Mesenchymal stem cell (in vitro differentiated cells and primary cell): Measurements from ENCODE around the gene AVEN.

Experiments
- DNase-seq: peaks from one replicate; pipeline ENCODE4 v3.0.0-alpha.2; 2013
- H2AFZ ChIP-seq: one replicate; pipeline ENCODE4 v1.6.1; 2013; ENCODE audit warnings: low read depth, mild to moderate bottlenecking, control low read depth, inconsistent platforms, low read length, moderate library complexity
- H2AK5ac ChIP-seq: 2 replicates; pipeline ENCODE4 v1.6.1; 2013; ENCODE audit warnings: low read length, moderate library complexity, mild to moderate bottlenecking, inconsistent platforms; ENCODE audit not compliant: severe bottlenecking
- H2BK120ac ChIP-seq: one replicate; pipeline ENCODE4 v1.6.1; 2013; ENCODE audit warnings: low read depth, mild to moderate bottlenecking, inconsistent platforms, low read length, moderate library complexity
- H2BK12ac ChIP-seq, 2 experiments: one replicate each; pipeline ENCODE4 v1.6.1; 2013; ENCODE audit warnings: inconsistent platforms in 2 of 2, low read length in 2 of 2, mild to moderate bottlenecking in 2 of 2, moderate library complexity in 2 of 2, control low read depth in 1 of 2
- H2BK15ac ChIP-seq: one replicate; pipeline ENCODE4 v1.6.1; 2013; ENCODE audit warnings: mild to moderate bottlenecking, low read depth, inconsistent platforms; ENCODE audit not compliant: poor library complexity, severe bottlenecking
- H2BK5ac ChIP-seq: 2 replicates; pipeline ENCODE4 v1.6.1; 2013; ENCODE audit warnings: low read depth, mild to moderate bottlenecking, low read length, control low read depth, inconsistent platforms; ENCODE audit not compliant: poor library complexity, severe bottlenecking
- H3K14ac ChIP-seq, 2 experiments: one replicate each; pipeline ENCODE4 v1.6.1; 2013; ENCODE audit warnings: inconsistent platforms in 2 of 2, low read length in 2 of 2, control low read depth in 1 of 2, mild to moderate bottlenecking in 1 of 2, moderate library complexity in 1 of 2
- H3K18ac ChIP-seq, 2 experiments: one replicate each; pipeline ENCODE4 v1.6.1; 2013; ENCODE audit warnings: inconsistent platforms in 2 of 2, low read length in 2 of 2, control low read depth in 1 of 2, low read depth in 1 of 2, mild to moderate bottlenecking in 1 of 2
- H3K23ac ChIP-seq, 2 experiments: one replicate each; pipeline ENCODE4 v1.6.1; 2013; ENCODE audit warnings: inconsistent platforms in 2 of 2, low read length in 2 of 2, mild to moderate bottlenecking in 2 of 2, moderate library complexity in 2 of 2, control low read depth in 1 of 2
- H3K27ac ChIP-seq: 2 replicates; pipeline ENCODE4 v1.5.1; 2013; ENCODE audit warnings: mild to moderate bottlenecking, moderate library complexity, low read length, control low read depth, inconsistent platforms; ENCODE audit not compliant: poor library complexity, severe bottlenecking
- H3K27me3 ChIP-seq, 2 experiments: 2 replicates each; pipeline versions ENCODE4 v1.6.1 to v1.7.0; 2013; ENCODE audit warnings: low read length in 2 of 2, mild to moderate bottlenecking in 2 of 2, moderate library complexity in 2 of 2, control low read depth in 1 of 2, inconsistent platforms in 1 of 2; ENCODE audit not compliant: control insufficient read depth in 1 of 2, insufficient read depth in 1 of 2
- H3K36me3 ChIP-seq, 2 experiments: 2 replicates each; pipeline versions ENCODE4 v1.6.1 to v1.7.0; 2013; ENCODE audit warnings: low read length in 2 of 2, control low read depth in 1 of 2, inconsistent platforms in 1 of 2, low read depth in 1 of 2, mild to moderate bottlenecking in 1 of 2; ENCODE audit not compliant: insufficient read depth in 2 of 2, control insufficient read depth in 1 of 2
- H3K4ac ChIP-seq, 2 experiments: one replicate each; pipeline ENCODE4 v1.6.1; 2013; ENCODE audit warnings: inconsistent platforms in 2 of 2, low read length in 2 of 2, mild to moderate bottlenecking in 2 of 2, moderate library complexity in 2 of 2, control low read depth in 1 of 2, low read depth in 1 of 2
- H3K4me1 ChIP-seq: 2 replicates; pipeline ENCODE4 v1.6.1; 2013; ENCODE audit warnings: low read depth, low read length, control low read depth; ENCODE audit not compliant: control insufficient read depth, insufficient read depth
- H3K4me2 ChIP-seq: 2 replicates; pipeline ENCODE4 v1.6.1; 2013; ENCODE audit warnings: low read length, mild to moderate bottlenecking, inconsistent platforms; ENCODE audit not compliant: poor library complexity, severe bottlenecking
- H3K4me3 ChIP-seq, 2 experiments: 2 replicates each; pipeline versions ENCODE4 v1.5.1 to v1.7.0; 2013; ENCODE audit warnings: low read length in 2 of 2, mild to moderate bottlenecking in 2 of 2, control low read depth in 1 of 2, low read depth in 1 of 2; ENCODE audit not compliant: insufficient read depth in 1 of 2
- H3K79me1 ChIP-seq: replicated peaks from 2 replicates; pipeline ENCODE4 v1.6.1; 2013; ENCODE audit warnings: mild to moderate bottlenecking, control low read depth, low read length, inconsistent platforms; ENCODE audit not compliant: poor library complexity, severe bottlenecking
- H3K9ac ChIP-seq: 2 replicates; pipeline ENCODE4 v1.7.0; 2013; ENCODE audit warnings: mild to moderate bottlenecking, low read length, moderate library complexity
- H3K9me3 ChIP-seq: 2 replicates; pipeline ENCODE4 v1.7.0; 2013; ENCODE audit warnings: mild to moderate bottlenecking, low read length; ENCODE audit not compliant: control insufficient read depth
- H4K8ac ChIP-seq: one replicate; pipeline ENCODE4 v1.6.1; 2013; ENCODE audit warnings: inconsistent platforms, mild to moderate bottlenecking, low read length, moderate library complexity
- H4K91ac ChIP-seq: one replicate; pipeline ENCODE4 v1.6.1; 2013; ENCODE audit warnings: mild to moderate bottlenecking, low read length, inconsistent platforms
- WGBS: methylation state at CpG from one replicate; pipeline ENCODE4 v1.1.7; 2013; ENCODE audit warnings: mixed read lengths; 5-methylcytosine and 5-hydroxymethylcytosine counted together

AVEN gene

GRCh38 chr15:33960549-33960935, 78.5 kb downstream of the AVEN start:
- no peak overlapping the region for H3K9ac ChIP-seq
- H3K4me3 ChIP-seq: no peak overlapping the region
- H4K8ac ChIP-seq: no peak overlapping the region
- no peak overlapping the region for H3K14ac ChIP-seq
- H2BK120ac ChIP-seq: no peak overlapping the region
- H2AFZ ChIP-seq: no peak overlapping the region
- 98% methylated on average over 3 of the region's 3 CpGs for WGBS
- H3K79me1 ChIP-seq: peaks cover 18% of the 10 kb centered on the region
- no peak overlapping the region for H2BK15ac ChIP-seq
- H4K91ac ChIP-seq: no peak overlapping the region
- no peak overlapping the region for H3K4me2 ChIP-seq
- H3K9me3 ChIP-seq: no peaks in the 10 kb centered on the region
- H3K4ac ChIP-seq: no peak overlapping the region
- H3K23ac ChIP-seq: no peak overlapping the region
- no peak overlapping the region for H2AK5ac ChIP-seq
- peaks cover 2% of the 10 kb centered on the region for H3K4me1 ChIP-seq
- H2BK12ac ChIP-seq: no peak overlapping the region
- H3K27ac ChIP-seq: no peak overlapping the region
- no peaks in the 10 kb centered on the region for H3K36me3 ChIP-seq
- no peaks in the 10 kb centered on the region for H3K27me3 ChIP-seq
- H3K18ac ChIP-seq: no peak overlapping the region
- no peak for DNase-seq
- H2BK5ac ChIP-seq: no peak overlapping the region

- no peak overlapping the region for H4K8ac ChIP-seq
- H3K9ac ChIP-seq: no peak overlapping the region
- peaks cover 2% of the 10 kb centered on the region for H3K4me1 ChIP-seq
- WGBS: 94% methylated on average over 3 of the region's 7 CpGs
- no peak overlapping the region for H3K18ac ChIP-seq
- H2BK15ac ChIP-seq: no peak overlapping the region
- H3K4me2 ChIP-seq: no peak overlapping the region
- no peak overlapping the region for H2AFZ ChIP-seq
- no peaks in the 10 kb centered on the region for H3K36me3 ChIP-seq
- H3K27me3 ChIP-seq: no peaks in the 10 kb centered on the region
- no peaks in the 10 kb centered on the region for H3K9me3 ChIP-seq
- no peak overlapping the region for H4K91ac ChIP-seq
- no peak overlapping the region for H3K23ac ChIP-seq
- H2BK120ac ChIP-seq: no peak overlapping the region
- H3K4me3 ChIP-seq: no peak overlapping the region
- H3K14ac ChIP-seq: no peak overlapping the region
- H3K79me1 ChIP-seq: peaks cover 18% of the 10 kb centered on the region
- DNase-seq: no peak
- no peak overlapping the region for H2AK5ac ChIP-seq
- no peak overlapping the region for H2BK5ac ChIP-seq
- H3K27ac ChIP-seq: no peak overlapping the region
- no peak overlapping the region for H3K4ac ChIP-seq
- no peak overlapping the region for H2BK12ac ChIP-seq
Observed at GRCh38 chr15:33959844-33960548, 79.0 kb downstream of the AVEN start.

GRCh38 chr15:33956397-33956796, 82.6 kb downstream of the AVEN start:
- Histone ChIP-seq H3K36me3 (no peaks in the 10 kb centered on the region), H3K18ac (no peak overlapping the region), H2AFZ (no peak overlapping the region), H3K27ac (no peak overlapping the region), H4K91ac (no peak overlapping the region), H4K8ac (no peak overlapping the region), H3K4me2 (no peak overlapping the region), H3K27me3 (no peaks in the 10 kb centered on the region), H3K14ac (no peak overlapping the region), H3K79me1 (peaks cover 14% of the 10 kb centered on the region), H3K4ac (no peak overlapping the region), H2BK15ac (no peak overlapping the region), H2AK5ac (no peak overlapping the region), H3K9ac (no peak overlapping the region), H3K9me3 (no peaks in the 10 kb centered on the region), H3K23ac (no peak overlapping the region), H2BK5ac (no peak overlapping the region), H2BK12ac (no peak overlapping the region), H3K4me1 (peaks cover 2% of the 10 kb centered on the region), H3K4me3 (no peak overlapping the region), H2BK120ac (no peak overlapping the region)
- no peak for DNase-seq
- WGBS: no CpG with 5 or more reads among the region's 1 CpG

- no peak overlapping the region for H3K4me2 ChIP-seq
- no peak overlapping the region for H2BK5ac ChIP-seq
- no peak overlapping the region for H3K14ac ChIP-seq
- no peak for DNase-seq
- no peaks in the 10 kb centered on the region for H3K9me3 ChIP-seq
- H3K23ac ChIP-seq: no peak overlapping the region
- no peak overlapping the region for H3K4me3 ChIP-seq
- no peak overlapping the region for H3K27ac ChIP-seq
- no peak overlapping the region for H3K4ac ChIP-seq
- no peak overlapping the region for H4K8ac ChIP-seq
- no peak overlapping the region for H2BK12ac ChIP-seq
- H3K79me1 ChIP-seq: peaks cover 14% of the 10 kb centered on the region
- H2BK120ac ChIP-seq: no peak overlapping the region
- no peak overlapping the region for H2AK5ac ChIP-seq
- no peak overlapping the region for H3K18ac ChIP-seq
- H3K4me1 ChIP-seq: peaks cover 2% of the 10 kb centered on the region
- H3K27me3 ChIP-seq: no peaks in the 10 kb centered on the region
- H2AFZ ChIP-seq: no peak overlapping the region
- no peak overlapping the region for H3K9ac ChIP-seq
- no peak overlapping the region for H4K91ac ChIP-seq
- no peak overlapping the region for H2BK15ac ChIP-seq
- WGBS: 85% methylated on average over 9 of the region's 10 CpGs
- H3K36me3 ChIP-seq: no peaks in the 10 kb centered on the region
Observed at GRCh38 chr15:33955945-33956344, 83.1 kb downstream of the AVEN start.
